IMR-90 (cell line): ENCODE data around the gene ADD2.

ENCODE experiments used
- CEBPB ChIP-seq: IDR thresholded peaks from 2 replicates; pipeline ENCODE4 v1.6.1; 2012; ENCODE audit warnings: low read depth, low read length, improper control_type of control experiment
- POLR2A ChIP-seq: IDR thresholded peaks from 2 replicates; pipeline ENCODE4 v1.6.1; 2012; ENCODE audit warnings: mild to moderate bottlenecking, low read depth, low read length
- RCOR1 ChIP-seq: IDR thresholded peaks from 2 replicates; pipeline ENCODE4 v1.6.1; 2012; ENCODE audit warnings: mild to moderate bottlenecking, low read length, improper control_type of control experiment; ENCODE audit not compliant: insufficient replicate concordance

DNA sequence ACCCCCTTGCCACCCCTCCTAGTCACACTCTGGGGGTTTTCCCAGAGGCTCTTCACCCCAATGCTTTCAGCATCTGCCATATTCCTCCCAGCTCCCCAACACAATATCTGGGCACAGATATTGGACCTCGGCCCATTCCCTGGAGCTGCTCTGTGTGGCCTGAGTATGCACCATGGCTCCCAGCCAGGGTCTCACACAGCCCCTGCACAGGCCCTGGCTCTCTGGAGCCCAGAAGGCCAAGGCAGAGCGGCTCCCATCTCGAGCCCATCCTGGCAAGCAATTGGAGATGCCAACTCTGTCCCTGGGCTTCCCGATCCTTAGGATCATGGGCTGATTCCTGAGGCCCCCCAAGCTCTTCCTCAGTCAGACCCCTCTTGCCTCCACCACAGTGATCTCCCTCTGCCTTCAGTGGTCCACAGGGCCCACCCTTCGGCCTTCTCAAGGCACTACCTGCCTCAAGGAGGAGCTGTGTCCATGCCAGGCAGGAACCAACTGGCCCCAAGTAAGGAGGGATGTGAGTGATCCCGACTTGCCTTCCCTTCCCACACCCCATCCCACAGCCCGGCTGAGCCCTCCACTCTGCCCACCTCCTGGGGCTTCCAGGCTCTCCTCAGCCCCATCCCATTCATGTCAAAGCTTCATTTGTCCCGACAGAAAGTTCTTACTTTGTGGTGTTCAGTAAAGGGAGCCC lies 62.7 kb downstream of the ADD2 start:
- TF ChIP-seq CEBPB (no peak), RCOR1 (no peak), POLR2A (no peak)
